HG03097 (cell line): ENCODE measurements around the gene INSM2.

ENCODE experiments used
- ATAC-seq: cut with Tn5 transposase; IDR thresholded peaks from one replicate; pipeline ENCODE4 v1.9.1; 2021; ENCODE audit not compliant: unreplicated experiment, low FRiP score

INSM2 gene, protein sequence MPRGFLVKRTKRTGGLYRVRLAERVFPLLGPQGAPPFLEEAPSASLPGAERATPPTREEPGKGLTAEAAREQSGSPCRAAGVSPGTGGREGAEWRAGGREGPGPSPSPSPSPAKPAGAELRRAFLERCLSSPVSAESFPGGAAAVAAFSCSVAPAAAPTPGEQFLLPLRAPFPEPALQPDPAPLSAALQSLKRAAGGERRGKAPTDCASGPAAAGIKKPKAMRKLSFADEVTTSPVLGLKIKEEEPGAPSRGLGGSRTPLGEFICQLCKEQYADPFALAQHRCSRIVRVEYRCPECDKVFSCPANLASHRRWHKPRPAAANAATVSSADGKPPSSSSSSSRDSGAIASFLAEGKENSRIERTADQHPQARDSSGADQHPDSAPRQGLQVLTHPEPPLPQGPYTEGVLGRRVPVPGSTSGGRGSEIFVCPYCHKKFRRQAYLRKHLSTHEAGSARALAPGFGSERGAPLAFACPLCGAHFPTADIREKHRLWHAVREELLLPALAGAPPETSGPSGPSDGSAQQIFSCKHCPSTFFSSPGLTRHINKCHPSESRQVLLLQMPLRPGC

DNA sequence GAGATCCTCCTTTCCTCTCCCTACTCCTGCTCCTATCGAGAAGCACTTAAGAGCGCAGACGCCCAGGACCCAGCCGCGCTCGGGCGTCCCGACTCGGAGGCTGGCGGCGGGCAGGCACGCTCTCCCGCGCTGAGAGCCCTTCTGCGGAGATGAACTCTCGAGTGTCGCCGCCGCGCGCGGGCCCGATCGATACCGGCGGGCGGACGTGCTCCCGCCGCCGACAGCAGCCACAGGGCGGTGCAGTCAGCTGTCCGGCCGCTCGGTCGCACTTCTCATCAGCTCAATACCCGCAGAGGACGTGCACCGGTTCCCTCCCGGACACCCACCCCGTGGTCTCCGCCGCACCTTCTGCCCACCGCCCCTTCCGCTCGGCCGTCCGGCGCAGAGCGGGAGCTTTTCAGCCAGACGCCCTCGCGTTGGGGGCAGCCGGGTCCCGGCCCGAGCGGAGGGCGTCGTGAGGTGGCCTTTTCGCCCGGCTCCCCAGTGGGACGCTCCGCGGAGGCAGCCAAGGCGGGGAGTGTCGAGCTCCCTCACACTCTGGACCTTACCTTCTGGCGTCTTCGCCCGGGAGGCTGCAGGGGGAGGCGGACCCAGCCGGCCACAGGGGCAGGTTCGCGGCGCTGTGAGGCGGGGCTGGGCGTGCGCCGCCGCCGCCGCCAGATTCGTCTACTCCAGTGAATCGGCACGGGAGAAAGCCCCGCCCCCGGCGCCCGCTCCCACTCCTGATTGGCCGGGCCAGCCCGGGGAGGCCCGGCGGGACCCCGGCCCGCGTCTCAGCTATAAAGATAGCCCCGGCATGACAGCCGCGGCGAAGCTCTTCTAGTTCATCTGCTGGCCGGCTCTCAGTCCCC, at the start of gene INSM2:
Gene INSM2 (plus strand): TSS at position 808 of the 851 bp plus-strand sequence. CDS start 89 bp downstream, outside the sequence.
- ATAC-seq: peak; percentile 74

DNA sequence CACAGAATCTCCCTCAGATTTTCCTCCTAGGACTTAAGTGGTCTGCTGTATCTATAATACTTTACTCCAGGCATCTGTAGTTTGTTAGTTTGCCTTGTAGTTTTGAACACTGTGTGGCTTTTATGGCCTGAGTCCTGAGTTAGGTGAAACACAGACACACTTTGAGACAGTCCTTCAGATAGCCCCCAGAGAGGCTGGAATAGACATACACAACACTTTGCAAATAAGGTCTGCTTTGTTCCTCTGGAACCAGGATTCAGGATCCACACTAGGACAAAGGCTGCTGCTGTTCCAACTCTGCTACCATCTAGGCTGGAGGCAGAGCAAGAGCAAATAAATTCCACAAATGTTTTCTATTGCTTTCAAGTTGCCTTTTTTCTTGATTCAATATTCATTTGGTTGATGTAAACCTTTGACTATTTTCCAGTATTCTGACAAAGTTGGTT, 41.4 kb upstream of the INSM2 start:
- no peak for ATAC-seq

DNA sequence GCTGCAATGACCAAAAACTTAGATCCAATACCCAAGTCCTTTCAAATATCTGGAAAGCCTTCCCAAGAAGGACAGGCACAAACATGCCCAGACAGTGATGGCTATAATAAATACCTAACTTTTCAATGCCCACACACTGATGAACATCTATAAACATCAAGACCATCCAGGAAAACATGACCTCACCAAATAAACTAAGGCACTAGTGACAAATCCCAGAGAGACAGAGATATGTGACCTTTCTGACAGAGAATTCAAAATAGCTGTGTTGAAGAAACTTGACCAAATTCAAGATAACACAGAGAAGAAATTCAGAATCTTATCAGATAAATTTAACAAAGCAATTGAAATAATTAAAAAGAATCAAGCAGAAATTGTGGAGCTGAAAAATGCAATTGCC, 38.7 kb upstream of the INSM2 start:
- no peak for ATAC-seq

DNA sequence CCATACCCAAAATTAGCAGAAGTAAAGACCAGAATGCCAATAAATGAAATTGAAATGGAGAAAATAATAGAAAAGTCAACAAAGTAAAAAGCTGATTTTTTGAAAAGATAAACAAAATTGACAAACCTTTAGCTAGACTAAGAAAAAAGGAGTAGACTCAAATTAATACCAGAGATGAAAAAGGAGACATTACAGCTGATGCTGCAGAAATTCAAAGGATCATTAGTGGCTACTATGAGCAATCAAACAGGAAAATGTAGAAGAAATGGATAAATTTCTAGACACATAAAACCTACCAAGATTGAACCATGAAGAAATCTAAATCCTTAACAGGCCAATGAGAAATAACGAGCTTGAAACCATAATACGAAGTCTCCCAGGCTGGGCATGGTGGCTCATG, 34.8 kb upstream of the INSM2 start:
- ATAC-seq: no peak

DNA sequence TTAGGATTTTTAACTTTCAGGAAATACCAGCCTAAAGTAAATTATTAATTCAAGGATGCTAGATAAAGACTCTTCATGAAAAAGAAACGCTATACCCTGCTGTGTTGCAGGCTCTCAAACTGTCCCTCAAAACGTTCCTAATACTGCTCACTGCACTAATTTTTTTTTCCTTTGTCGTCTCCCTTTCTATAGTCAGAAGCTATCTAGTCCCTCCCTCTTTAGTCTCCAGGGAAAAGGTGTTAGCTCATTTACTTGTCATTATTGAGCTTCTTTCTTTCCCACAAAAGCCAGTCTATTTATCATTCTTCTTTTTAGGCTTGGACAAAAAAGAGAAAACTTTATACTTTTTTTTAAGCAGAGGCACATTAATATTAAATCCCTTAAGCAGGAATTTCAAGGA, 30.3 kb upstream of the INSM2 start:
- ATAC-seq: no peak

DNA sequence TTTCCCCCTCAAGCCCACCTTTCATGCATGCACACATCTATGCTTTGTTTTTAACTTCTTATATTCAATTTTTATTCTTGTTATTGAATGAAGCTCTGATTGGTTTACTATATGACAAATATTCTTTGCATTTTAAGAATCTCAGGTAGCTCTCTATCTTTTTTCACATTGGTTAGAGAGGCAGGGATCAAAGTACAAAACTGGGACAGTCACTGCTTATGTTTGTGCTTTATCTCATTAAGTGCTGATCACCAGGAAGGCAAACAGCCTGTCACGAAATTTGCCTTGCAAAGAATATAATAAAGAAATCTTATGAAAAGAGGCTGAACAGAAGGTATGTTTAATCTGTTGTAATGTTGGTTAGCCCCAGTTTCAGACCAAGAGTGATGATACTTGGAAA, 29.7 kb upstream of the INSM2 start:
- no peak for ATAC-seq

DNA sequence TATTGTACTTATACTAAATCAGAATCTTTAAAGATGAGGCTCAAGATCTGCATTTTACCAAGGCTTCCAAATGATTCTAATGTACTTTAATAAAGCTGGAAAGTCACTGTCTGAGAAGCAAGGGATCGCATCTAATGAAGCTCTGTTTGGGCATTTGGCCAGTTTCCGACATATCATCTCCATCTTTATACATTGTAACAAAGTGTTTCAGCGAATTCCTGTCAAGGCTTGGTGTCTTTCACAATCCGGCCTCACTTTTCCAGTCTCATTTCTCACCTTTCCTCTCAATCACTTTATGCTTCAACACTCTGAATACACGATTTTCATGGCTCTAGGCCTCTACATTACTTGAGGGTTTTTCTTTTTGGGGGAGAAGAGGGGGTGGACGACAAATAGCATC, 27.5 kb upstream of the INSM2 start:
- no peak for ATAC-seq

DNA sequence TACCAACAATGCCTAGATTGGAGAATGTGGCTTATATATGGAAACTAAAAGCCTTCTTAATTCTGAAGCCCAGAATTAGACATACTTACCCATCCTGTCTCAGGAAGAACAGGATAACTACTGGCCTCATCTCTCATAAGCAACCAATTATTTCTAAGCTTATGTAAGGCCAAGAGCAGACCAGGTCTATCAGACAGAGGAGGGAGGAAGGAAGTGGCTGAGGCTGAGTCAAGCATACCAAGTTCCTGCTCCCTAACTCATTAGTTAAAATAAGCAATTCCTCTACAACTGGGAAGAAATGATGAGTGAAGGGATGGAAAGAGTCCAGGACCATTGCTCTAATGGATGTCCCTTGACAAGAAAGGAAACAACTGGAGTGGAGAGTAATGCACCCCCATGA, 27.0 kb upstream of the INSM2 start:
- ATAC-seq: no peak

DNA sequence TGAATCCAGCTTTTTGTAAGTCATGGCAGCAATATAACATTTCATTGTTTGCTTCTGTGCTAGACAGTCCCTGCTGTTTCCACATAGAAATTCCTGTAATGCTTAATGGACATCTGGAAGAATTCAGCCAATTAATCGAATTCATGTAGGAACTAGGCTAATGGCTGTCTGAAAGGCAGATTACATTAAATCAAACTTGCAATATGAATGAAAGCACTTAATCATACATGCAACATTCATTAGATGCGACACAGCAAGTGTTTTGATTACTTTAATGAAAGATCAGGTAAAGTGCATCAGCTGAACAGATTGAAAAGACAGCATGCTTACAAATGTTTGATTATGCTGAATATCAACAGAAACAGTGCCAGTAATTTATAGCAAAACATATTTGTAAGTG, 24.1 kb upstream of the INSM2 start:
- no peak for ATAC-seq

DNA sequence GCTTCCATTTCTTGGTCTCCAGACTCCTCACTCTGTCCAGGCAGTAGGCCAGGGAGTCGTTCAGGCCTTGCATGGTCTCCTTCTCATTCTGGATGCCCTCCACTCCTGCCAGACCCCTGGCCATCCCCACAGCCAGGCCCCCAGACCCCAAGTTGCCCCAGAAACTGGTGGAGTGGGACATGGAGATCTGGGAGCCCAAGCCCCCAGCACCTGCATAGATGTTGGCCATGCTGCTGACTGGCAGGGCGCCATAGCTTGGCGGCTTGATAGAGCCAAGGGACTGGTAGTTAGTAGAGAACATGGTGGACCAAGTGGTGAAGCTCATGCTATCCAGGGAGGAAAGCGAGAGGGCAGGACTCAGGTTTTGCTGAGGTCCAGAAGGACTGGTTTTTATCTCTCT, 21.2 kb upstream of the INSM2 start:
- no peak for ATAC-seq

DNA sequence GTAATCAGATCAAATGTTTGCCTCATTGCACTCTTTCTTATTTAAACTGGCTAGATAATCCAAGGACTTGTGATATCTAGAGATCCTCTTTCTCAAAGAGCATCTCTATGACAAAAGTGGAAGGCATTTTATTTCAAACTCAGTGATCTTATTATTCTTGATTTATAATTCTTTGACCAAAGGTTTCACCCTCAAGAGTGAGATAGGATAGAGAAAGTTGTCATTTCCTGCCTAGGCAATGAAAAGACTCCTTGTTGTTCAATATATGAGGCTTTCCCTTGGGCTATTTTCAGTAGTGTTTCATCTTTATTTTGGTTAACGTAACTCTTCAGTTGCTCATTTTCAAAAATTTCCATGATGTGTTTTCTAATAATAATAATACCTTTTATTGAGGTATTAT, 18.0 kb upstream of the INSM2 start:
- no peak for ATAC-seq

DNA sequence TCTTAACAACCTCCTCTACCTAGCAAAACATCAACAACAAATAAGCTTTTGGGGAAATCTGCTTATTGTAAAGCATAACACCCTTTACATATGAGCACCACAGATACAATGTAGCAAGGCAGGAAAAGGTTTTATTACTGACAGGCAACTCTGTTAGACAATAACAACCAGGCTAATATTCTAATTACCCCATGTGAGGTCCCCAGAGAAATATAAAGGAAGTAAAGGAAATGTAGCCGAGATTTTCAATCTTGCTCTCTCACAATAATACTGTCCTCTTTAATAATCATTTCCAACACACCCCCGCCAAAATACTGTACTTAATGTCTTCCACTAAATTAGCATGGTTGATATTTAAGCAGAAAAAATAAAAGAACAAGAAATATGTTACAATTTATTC, 14.0 kb upstream of the INSM2 start:
- ATAC-seq: no peak

DNA sequence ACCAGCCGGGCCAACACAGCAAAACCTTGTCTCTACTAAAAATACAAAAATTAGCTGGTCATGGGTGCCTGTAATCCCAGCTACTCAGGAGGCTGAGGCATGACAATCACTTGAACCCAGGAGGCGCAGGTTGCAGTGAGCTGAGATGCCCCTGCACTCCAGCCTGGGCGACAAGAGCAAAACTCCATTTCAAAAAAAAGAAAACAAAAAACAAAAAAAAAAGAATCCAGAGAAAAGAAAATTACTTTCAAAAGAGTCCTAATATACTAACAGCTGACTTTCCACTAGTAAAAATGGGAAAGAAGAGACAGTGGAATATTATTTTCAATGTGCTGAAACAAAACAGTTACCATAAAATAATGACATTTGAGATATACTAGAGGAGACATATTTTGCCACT, 8.3 kb upstream of the INSM2 start:
- ATAC-seq: no peak

DNA sequence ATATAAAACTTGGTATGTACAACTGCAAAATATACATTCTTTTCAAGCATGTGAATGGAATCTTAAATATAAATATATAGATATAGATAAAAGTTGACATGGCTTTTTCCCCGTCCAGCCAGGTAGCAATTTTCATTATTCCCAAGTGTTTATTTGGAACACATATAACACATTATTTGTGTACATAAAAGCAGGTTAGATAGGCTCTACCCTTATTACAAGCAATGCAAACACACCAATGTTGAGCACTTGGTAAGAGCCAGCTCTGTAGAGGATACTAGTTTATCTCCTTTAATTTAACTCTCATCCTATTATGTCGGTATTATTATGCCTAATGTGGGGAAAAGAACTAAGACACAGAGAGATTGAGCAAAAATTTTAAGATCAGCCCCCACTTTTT, 7.0 kb upstream of the INSM2 start:
- ATAC-seq: no peak

DNA sequence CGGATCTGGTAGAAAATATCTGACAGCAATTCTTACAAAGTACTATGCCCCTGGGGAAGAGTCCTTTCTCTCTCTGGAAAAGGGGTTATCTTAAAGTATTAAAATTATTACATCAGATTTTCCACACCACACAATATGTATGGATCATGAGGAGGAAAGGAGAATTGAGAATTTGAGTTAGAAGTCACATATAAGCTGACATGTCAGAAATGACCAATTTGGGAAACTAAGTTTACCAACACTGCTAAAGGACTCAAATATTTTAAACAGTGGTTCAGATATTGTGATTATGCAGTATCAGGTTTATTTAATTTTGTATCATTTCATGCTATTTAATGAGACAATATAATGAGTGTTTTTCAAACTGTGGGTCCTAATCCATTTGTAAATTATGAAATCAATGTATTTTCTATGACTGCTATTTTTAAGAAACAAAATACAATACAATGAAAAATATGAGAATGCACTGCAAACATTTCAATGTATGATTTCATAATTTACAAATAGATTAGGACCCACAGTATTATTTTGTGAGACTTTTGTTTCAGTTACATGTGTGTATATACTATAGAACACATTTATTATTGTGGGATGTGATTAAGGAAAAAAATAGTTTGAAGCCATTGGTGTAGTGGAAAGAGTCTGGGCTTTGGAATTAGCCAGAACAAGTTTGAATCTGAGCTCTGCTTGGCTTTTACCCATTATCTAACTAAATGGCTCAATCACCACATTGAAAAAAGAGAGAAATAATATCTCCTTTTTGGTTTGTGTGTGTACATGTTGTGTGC, 1.8 kb upstream of the INSM2 start:
- ATAC-seq: no peak

DNA sequence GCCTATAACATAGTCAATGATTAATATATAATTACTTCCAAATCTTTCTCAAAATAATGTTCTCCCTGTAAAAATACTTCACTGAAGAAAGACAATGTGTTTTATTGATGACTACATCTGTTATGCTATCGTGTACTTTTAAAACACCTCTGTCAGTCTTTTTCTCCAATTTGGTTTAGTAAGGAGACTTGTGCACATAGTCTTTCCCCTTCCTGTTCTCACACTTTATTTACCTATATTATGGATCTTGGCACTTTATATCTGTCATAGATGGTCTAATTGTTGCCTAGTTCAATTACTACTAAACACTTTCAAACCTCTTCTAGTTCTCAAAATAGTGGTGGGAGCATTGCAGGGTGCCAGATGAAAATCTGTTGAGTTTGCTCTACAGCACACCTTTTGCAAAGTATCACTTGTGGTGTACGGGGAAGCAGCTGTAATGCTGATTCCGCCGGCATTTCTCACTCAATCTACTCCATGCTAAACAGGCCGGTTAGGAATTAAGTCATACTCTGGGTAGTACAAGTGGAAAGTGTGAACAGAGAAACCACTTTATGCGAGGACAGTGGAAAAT, 1.1 kb upstream of the INSM2 start:
- no peak for ATAC-seq

DNA sequence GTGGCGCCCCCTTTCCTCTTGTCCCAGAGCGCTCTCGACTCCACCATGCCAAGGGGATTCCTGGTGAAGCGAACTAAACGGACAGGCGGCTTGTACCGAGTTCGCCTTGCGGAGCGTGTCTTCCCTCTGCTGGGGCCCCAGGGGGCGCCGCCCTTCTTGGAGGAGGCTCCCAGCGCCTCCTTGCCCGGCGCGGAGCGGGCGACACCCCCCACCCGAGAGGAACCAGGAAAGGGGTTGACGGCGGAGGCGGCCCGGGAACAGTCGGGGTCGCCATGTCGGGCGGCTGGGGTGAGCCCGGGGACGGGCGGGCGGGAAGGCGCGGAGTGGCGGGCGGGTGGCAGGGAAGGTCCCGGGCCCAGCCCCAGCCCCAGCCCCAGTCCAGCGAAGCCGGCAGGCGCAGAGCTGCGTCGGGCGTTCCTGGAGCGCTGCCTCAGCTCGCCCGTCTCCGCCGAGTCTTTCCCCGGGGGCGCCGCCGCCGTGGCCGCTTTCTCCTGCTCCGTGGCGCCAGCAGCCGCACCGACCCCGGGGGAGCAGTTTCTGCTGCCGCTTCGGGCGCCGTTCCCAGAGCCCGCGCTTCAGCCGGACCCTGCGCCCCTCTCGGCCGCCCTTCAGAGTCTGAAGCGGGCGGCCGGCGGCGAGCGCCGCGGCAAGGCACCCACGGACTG, 376 bp downstream of the INSM2 start:
- ATAC-seq: no peak

DNA sequence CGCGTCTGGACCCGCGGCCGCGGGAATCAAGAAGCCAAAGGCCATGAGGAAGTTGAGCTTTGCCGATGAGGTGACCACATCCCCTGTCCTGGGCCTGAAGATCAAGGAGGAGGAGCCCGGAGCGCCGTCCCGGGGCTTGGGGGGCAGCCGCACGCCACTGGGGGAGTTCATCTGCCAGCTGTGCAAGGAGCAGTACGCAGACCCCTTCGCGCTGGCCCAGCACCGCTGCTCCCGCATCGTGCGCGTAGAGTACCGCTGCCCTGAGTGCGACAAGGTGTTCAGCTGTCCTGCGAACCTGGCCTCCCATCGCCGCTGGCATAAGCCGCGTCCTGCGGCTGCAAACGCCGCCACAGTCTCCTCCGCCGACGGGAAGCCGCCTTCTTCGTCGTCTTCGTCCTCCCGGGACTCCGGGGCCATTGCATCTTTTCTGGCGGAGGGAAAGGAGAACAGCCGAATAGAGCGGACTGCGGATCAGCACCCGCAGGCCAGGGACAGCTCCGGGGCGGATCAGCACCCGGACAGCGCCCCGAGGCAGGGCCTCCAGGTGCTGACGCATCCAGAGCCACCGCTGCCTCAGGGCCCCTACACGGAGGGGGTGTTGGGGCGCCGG, 1.0 kb downstream of the INSM2 start:
- no peak for ATAC-seq

DNA sequence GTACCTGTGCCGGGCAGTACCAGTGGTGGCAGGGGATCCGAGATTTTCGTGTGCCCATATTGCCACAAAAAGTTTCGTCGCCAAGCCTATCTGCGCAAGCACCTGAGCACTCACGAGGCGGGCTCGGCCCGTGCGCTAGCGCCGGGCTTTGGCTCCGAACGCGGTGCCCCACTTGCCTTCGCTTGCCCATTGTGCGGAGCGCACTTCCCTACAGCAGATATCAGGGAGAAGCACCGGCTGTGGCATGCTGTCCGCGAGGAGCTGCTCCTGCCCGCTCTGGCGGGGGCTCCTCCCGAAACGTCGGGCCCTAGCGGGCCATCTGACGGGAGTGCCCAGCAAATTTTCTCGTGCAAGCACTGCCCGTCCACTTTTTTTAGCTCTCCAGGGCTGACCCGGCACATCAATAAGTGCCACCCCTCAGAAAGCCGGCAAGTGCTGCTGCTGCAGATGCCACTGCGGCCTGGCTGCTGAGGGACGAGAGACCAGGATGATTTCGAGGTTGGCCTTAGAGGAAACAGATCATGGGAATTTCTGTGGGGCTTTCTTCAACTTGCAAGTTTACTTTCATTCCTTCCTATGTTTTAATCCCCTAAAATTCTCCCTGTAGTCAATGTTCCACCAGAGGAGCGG, 1.6 kb downstream of the INSM2 start:
- no peak for ATAC-seq
